Right lobe of liver (tissue), 6 donors: ENCODE results near the gene APOL3. TPM values are rescaled to one million over a fixed set of nuclear protein-coding genes. Genes with fewer than 3 reads are reported as not detected.

Experiments used
- ATAC-seq, 4 donors: fragments of 200-7000 bp; cut with Tn5 transposase; one replicate each; pipeline ENCODE4 v1.9.1; 2020; ENCODE audit warnings: mild to moderate bottlenecking in 4 of 4, moderate library complexity in 4 of 4
- DNase-seq, 3 donors: peaks; one replicate each; pipeline ENCODE4 v3.0.0-alpha.2; 2020
- H3K27ac ChIP-seq, 3 donors: fragments of 200-600 bp; one replicate each; pipeline ENCODE4 v1.8.0; 2022
- H3K27me3 ChIP-seq, 2 donors: fragments of 200-600 bp; one replicate each; pipeline ENCODE4 v1.8.0; 2022
- H3K36me3 ChIP-seq, 4 donors: fragments of 200-600 bp; sonication (generic) in 1 of 4; one replicate each; pipeline versions ENCODE4 v1.5.1 to v1.8.0; 2017 to 2022; ENCODE audit warnings: control low read depth in 1 of 4
- H3K4me1 ChIP-seq, 4 donors: fragments of 200-600 bp; sonication (generic) in 1 of 4; one replicate each; pipeline versions ENCODE4 v1.5.1 to v1.8.0; 2017 to 2022; ENCODE audit warnings: control low read depth in 1 of 4
- H3K4me3 ChIP-seq, 3 donors: fragments of 200-600 bp; one replicate each; pipeline ENCODE4 v1.8.0; 2022
- H3K9me3 ChIP-seq, 4 donors: fragments of 200-600 bp; sonication (generic) in 1 of 4; one replicate each; pipeline versions ENCODE4 v1.5.1 to v1.8.0; 2017 to 2022; ENCODE audit warnings: control low read depth in 1 of 4
- POLR2A ChIP-seq: fragments of 450-650 bp; IDR thresholded peaks from one replicate; pipeline ENCODE4 v1.6.1; 2017; ENCODE audit warnings: antibody characterized with exemption, mild to moderate bottlenecking
- WGBS: methylation state at CpG from one replicate; pipeline ENCODE4 v1.1.6; 2018; ENCODE audit warnings: low coverage, low lambda C conversion rate; ENCODE audit not compliant: insufficient coverage; ENCODE audit errors: missing lambda C conversion rate; 5-methylcytosine and 5-hydroxymethylcytosine counted together
- intact Hi-C, 2 donors: fragments of 100-400 bp; cut with DNase I; formaldehyde crosslinking; loops; one replicate each; pipeline versions ENCODE4 v1.11.2 to v1.14.1; 2022
- total RNA-seq, 6 experiments: library from RNA; depleted of rRNA in 2 of 6; stranded (reverse); fragments of >200 nt in 2 of 6; fragmentation: NEBNext Ultra II Directional in 3 of 6; extraction: Animal tissue kit (Norgen Biotek cat#: 25700) in 3 of 6; gene quantifications; one replicate each; pipeline versions ENCODE4 v1.1.0 to v1.2.4, GENCODE V29; 2016 to 2023
- TF ChIP-seq, protein P1 (sequence below), 4 donors: fragments of 200-600 bp in 3 of 4; fragments of 450-650 bp in 1 of 4; IDR thresholded peaks; one replicate each; pipeline versions ENCODE4 v1.5.1 to v1.8.0; 2016 to 2022; ENCODE audit warnings: antibody characterized with exemption in 4 of 4, mild to moderate bottlenecking in 2 of 4
- donor health status: DM: no; HTN: yes; CAD: no.
- donor health status: DM: no; HTN: no; CAD: no.
- donor health status: DM: no; HTN: no; CAD: no.
- donor health status: DM: no; HTN: yes; CAD: no.
- donor health status: DM: no; HTN: yes; CAD: no.

APOL3 gene
- total RNA-seq, 6 experiments from 2014 or later = 21.7 to 80.5 (median 30.2) TPM

DNA sequence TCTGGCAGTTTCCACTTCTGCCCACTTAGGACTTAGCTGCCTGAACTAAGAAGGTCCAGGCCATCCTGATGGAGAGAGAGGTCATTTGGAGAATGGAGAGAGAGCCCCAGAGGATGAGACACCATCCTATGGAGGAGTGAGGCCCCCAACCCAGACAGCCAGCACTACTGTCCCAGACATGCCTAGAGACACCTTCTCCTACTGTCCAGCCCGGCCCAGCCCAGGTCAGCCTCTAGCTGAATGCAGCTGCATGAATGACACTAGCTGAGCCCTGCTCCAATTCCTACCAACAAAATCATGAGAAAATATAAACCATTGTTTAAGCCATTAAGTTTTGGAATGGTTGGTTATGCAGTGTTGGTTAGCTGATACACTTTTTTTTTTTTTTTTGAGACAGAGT is 47.4 kb downstream of the APOL3 start:
- no peaks in the 10 kb centered on the region for H3K36me3 ChIP-seq
- no peak overlapping the region for H3K4me3 ChIP-seq
- H3K4me1 ChIP-seq = no peaks in the 10 kb centered on the region
- no peaks in the 10 kb centered on the region for H3K9me3 ChIP-seq
- TF ChIP-seq, protein P1, sequence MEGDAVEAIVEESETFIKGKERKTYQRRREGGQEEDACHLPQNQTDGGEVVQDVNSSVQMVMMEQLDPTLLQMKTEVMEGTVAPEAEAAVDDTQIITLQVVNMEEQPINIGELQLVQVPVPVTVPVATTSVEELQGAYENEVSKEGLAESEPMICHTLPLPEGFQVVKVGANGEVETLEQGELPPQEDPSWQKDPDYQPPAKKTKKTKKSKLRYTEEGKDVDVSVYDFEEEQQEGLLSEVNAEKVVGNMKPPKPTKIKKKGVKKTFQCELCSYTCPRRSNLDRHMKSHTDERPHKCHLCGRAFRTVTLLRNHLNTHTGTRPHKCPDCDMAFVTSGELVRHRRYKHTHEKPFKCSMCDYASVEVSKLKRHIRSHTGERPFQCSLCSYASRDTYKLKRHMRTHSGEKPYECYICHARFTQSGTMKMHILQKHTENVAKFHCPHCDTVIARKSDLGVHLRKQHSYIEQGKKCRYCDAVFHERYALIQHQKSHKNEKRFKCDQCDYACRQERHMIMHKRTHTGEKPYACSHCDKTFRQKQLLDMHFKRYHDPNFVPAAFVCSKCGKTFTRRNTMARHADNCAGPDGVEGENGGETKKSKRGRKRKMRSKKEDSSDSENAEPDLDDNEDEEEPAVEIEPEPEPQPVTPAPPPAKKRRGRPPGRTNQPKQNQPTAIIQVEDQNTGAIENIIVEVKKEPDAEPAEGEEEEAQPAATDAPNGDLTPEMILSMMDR (IDR thresholded peaks at IDR 0.05) = no peak
- TF ChIP-seq POLR2A = no peak
- no peak overlapping the region for H3K27ac ChIP-seq
- ATAC-seq = no peak
- no CpG with 5 or more reads among the region's 1 CpG for WGBS
- H3K27me3 ChIP-seq = no peaks in the 10 kb centered on the region
- intact Hi-C loops = no loop called here
- no peak for DNase-seq

GRCh38 chr22:36111316-36111715 is 49.2 kb downstream of the APOL3 start:
- WGBS = 100% methylated on average over 1 of the region's 6 CpGs
- Histone ChIP-seq H3K9me3 (no peaks in the 10 kb centered on the region), H3K4me1 (no peaks in the 10 kb centered on the region), H3K4me3 (no peak overlapping the region), H3K27ac (no peak overlapping the region), H3K27me3 (no peaks in the 10 kb centered on the region), H3K36me3 (no peaks in the 10 kb centered on the region)
- ATAC-seq (no peak), DNase-seq (no peak)
- intact Hi-C loops = no loop called here
- TF ChIP-seq, protein P1 (IDR thresholded peaks at IDR 0.05) = no peak

- H3K9me3 ChIP-seq = no peaks in the 10 kb centered on the region
- peak in 1 of 4 donors; percentile 33 for ATAC-seq
- intact Hi-C loops = no loop called here
Measured at GRCh38 chr22:36110306-36110881, 50.2 kb downstream of the APOL3 start.

DNA sequence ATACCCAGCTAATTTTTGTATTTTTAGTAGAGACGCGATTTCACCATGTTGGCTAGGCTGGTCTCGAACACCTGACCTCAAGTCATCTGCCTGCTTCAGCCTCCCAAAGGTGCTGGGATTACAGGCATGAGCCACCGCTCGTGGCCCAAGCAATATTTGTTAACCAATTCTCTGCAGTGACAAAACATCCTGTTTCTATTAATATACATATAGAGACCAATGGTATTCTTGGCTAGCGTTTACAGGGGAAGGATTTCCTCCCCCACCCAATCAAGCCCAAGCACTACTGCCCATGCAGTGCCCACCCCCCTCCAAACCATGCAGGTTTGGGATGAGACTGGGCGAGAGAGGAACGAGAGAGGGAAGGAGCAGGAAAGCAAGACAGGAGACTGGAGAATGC is 53.1 kb downstream of the APOL3 start:
- ATAC-seq (no peak), DNase-seq (no peak)
- Histone ChIP-seq H3K27ac (no peak overlapping the region), H3K4me1 (no peaks in the 10 kb centered on the region), H3K27me3 (no peaks in the 10 kb centered on the region), H3K36me3 (no peaks in the 10 kb centered on the region), H3K9me3 (no peaks in the 10 kb centered on the region), H3K4me3 (no peak overlapping the region)
- no peak for TF ChIP-seq POLR2A
- TF ChIP-seq, protein P1 (IDR thresholded peaks at IDR 0.05) = no peak
- intact Hi-C loops = no loop called here
- 51% methylated on average over 8 of the region's 8 CpGs for WGBS

More at GRCh38 chr22:36110306-36110881, 50.2 kb downstream of the APOL3 start:
- no peak overlapping the region for H3K4me3 ChIP-seq
- no peaks in the 10 kb centered on the region for H3K27me3 ChIP-seq
- 54% methylated on average over 10 of the region's 15 CpGs for WGBS
- TF ChIP-seq POLR2A = no peak
- TF ChIP-seq, protein P1 (IDR thresholded peaks at IDR 0.05) = no peak
- no peak overlapping the region for H3K27ac ChIP-seq
- no peak for DNase-seq
- no peaks in the 10 kb centered on the region for H3K36me3 ChIP-seq
- no peaks in the 10 kb centered on the region for H3K4me1 ChIP-seq

DNA sequence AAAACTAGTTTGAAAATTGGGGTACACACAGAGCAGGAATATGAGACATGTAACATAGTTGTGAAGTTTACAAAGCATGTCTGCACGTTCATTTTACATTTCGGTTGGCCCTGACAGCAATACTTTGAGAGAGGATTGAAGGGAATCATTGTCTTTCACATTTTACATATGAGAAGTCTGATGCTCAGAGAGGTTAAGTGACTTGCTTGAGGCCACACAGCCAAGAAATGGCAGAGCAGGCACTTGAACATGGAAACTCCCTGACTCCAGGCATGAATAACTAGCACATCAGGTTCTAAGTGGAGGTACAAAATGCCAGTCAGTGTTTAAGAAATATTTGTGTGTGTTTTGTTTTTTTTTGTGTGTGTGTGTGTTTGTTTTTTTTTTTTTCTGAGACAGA is 53.6 kb downstream of the APOL3 start:
- Histone ChIP-seq H3K27me3 (no peaks in the 10 kb centered on the region), H3K4me3 (no peak overlapping the region), H3K9me3 (no peaks in the 10 kb centered on the region), H3K36me3 (no peaks in the 10 kb centered on the region), H3K27ac (no peak overlapping the region), H3K4me1 (no peaks in the 10 kb centered on the region)
- ATAC-seq (no peak), DNase-seq (no peak)
- WGBS = 83% methylated on average over 2 of the region's 2 CpGs
- no peak for TF ChIP-seq POLR2A
- TF ChIP-seq, protein P1 (IDR thresholded peaks at IDR 0.05) = no peak
- intact Hi-C loops = no loop called here
